GM23338 (cell line): Measurements from ENCODE around the gene CROCC2. TPM values are rescaled to one million over a fixed set of nuclear protein-coding genes. Genes with fewer than 3 reads are reported as not detected.

Experiments used
- ATAC-seq: fragments of 200-7000 bp; cut with Tn5 transposase; 3 replicates; pipeline ENCODE4 v1.9.1; 2020
- DNase-seq: peaks from one replicate; pipeline ENCODE4 v3.0.0-alpha.2; 2015; ENCODE audit warnings: low spot score
- H2AFZ ChIP-seq: fragments of 200-600 bp; sonication (generic); 2 replicates; pipeline ENCODE4 v1.8.0; 2016; ENCODE audit warnings: antibody characterized with exemption, mild to moderate bottlenecking, moderate library complexity
- H3F3A ChIP-seq: fragments of 200-600 bp; sonication (generic); replicated peaks from 2 replicates; pipeline ENCODE4 v1.8.0; 2017; ENCODE audit warnings: antibody characterized with exemption, mixed run types, low read depth
- H3K27ac ChIP-seq: fragments of 200-600 bp; sonication (generic); 2 replicates; pipeline ENCODE4 v1.6.1; 2016; ENCODE audit warnings: low read depth
- H3K27me3 ChIP-seq: fragments of 200-600 bp; sonication (generic); 2 replicates; pipeline ENCODE4 v1.8.0; 2016; ENCODE audit warnings: mild to moderate bottlenecking, mixed run types, moderate library complexity; ENCODE audit not compliant: insufficient read depth
- H3K36me3 ChIP-seq: fragments of 200-600 bp; sonication (generic); 2 replicates; pipeline ENCODE4 v1.8.0; 2016; ENCODE audit warnings: mild to moderate bottlenecking; ENCODE audit not compliant: insufficient read depth
- H3K4me1 ChIP-seq: fragments of 200-600 bp; sonication (generic); 2 replicates; pipeline ENCODE4 v1.8.0; 2016; ENCODE audit warnings: mild to moderate bottlenecking, moderate library complexity; ENCODE audit not compliant: insufficient read depth
- H3K4me2 ChIP-seq: fragments of 200-600 bp; sonication (generic); 2 replicates; pipeline ENCODE4 v1.7.1; 2017; ENCODE audit warnings: mixed run types
- H3K4me3 ChIP-seq: fragments of 200-600 bp; sonication (generic); 2 replicates; pipeline ENCODE4 v1.6.1; 2016; ENCODE audit warnings: mixed run types
- H3K79me2 ChIP-seq: fragments of 200-600 bp; sonication (generic); replicated peaks from 2 replicates; pipeline ENCODE4 v1.8.0; 2017; ENCODE audit warnings: mild to moderate bottlenecking; ENCODE audit not compliant: insufficient read depth
- H3K9me2 ChIP-seq: fragments of 200-600 bp; sonication (generic); 2 replicates; pipeline ENCODE4 v1.8.0; 2017; ENCODE audit not compliant: insufficient read depth
- H4K20me1 ChIP-seq: fragments of 200-600 bp; sonication (generic); replicated peaks from 2 replicates; pipeline ENCODE4 v1.8.0; 2017; ENCODE audit warnings: mild to moderate bottlenecking; ENCODE audit not compliant: insufficient read depth
- H3K27ac Mint-ChIP-seq: 2 replicates; pipeline ENCODE4 v1.8.0; 2020; ENCODE audit warnings: inconsistent platforms, mild to moderate bottlenecking, moderate library complexity, mixed read lengths
- H3K27me3 Mint-ChIP-seq: 3 replicates; pipeline ENCODE4 v1.8.0; 2022; ENCODE audit warnings: low read depth, mild to moderate bottlenecking, moderate library complexity, mixed read lengths, inconsistent platforms; ENCODE audit not compliant: insufficient read depth, poor library complexity
- H3K36me3 Mint-ChIP-seq: 3 replicates; pipeline ENCODE4 v1.8.0; 2021; ENCODE audit warnings: low read depth, mild to moderate bottlenecking, inconsistent platforms, moderate library complexity, mixed read lengths
- H3K4me1 Mint-ChIP-seq: 3 replicates; pipeline ENCODE4 v1.8.0; 2020; ENCODE audit warnings: mild to moderate bottlenecking, inconsistent platforms, mixed read lengths
- H3K4me3 Mint-ChIP-seq: 3 replicates; pipeline ENCODE4 v1.8.0; 2021; ENCODE audit warnings: moderate library complexity, mild to moderate bottlenecking, inconsistent platforms, mixed read lengths
- H3K9me3 Mint-ChIP-seq: 3 replicates; pipeline ENCODE4 v1.8.0; 2020; ENCODE audit warnings: moderate library complexity, mild to moderate bottlenecking, inconsistent platforms, mixed read lengths
- CREB1 ChIP-seq: fragments of 250-450 bp; sonication (Bioruptor Pico); IDR thresholded peaks from 2 replicates; pipeline ENCODE4 v1.5.0; 2020; ENCODE audit warnings: low read depth, mild to moderate bottlenecking, moderate library complexity
- CTCF ChIP-seq, 2 experiments: fragments of 200-600 bp in 1 of 2; sonication (generic) in 1 of 2; conservative IDR thresholded peaks; 2 replicates each; pipeline versions ENCODE4 v1.5.1 to v1.6.1; 2016 to 2017; ENCODE audit warnings: antibody characterized with exemption in 2 of 2, low read depth in 2 of 2, mild to moderate bottlenecking in 2 of 2, moderate library complexity in 1 of 2
- ETS1 ChIP-seq: IDR thresholded peaks from 2 replicates; pipeline ENCODE4 v1.6.1; 2016; ENCODE audit warnings: antibody characterized with exemption
- EZH2phosphoT487 ChIP-seq: fragments of 200-600 bp; sonication (generic); IDR thresholded peaks from one replicate; pipeline ENCODE4 v1.8.1; 2018; ENCODE audit warnings: antibody characterized with exemption; ENCODE audit not compliant: unreplicated experiment
- POLR2AphosphoS5 ChIP-seq: IDR thresholded peaks from 2 replicates; pipeline ENCODE4 v1.6.1; 2016; ENCODE audit warnings: antibody characterized with exemption, low read depth
- ZNF462 ChIP-seq: fragments of 250-450 bp; sonication (Bioruptor Pico); IDR thresholded peaks from 2 replicates; pipeline ENCODE4 v1.5.0; 2020; ENCODE audit warnings: mild to moderate bottlenecking, moderate library complexity
- polyA plus RNA-seq: library from polyadenylated mRNA; unstranded; fragments of >200 nt; fragmentation: Nextera tagmentation; extraction: Ambion mirVana; gene quantifications from 2 replicates; pipeline ENCODE4 v1.2.1, GENCODE V29; 2016
- total RNA-seq: library from RNA; depleted of rRNA; stranded (reverse); fragments of >200 nt; shearing (Covaris generic); gene quantifications from 2 replicates; pipeline ENCODE4 v1.2.3, GENCODE V29; 2014

CROCC2 gene
- total and polyA plus RNA-seq, 2 experiments from 2014 or later, result not detected

GRCh38 chr2:240873098-240873788, 32.9 kb upstream of the CROCC2 start (continued):
- no peak for TF ChIP-seq ZNF462 (CRISPR knock-in tag)
- TF ChIP-seq CTCF (conservative IDR thresholded peaks at IDR 0.05; ENCODE audit: low read depth in 2 of 2), result no peak
- TF ChIP-seq CREB1 (CRISPR knock-in tag), result no peak
- no peak for TF ChIP-seq POLR2AphosphoS5

- no peaks in the 10 kb centered on the region for H3F3A ChIP-seq
- H3K79me2 ChIP-seq, result no peaks in the 10 kb centered on the region
- no peak overlapping the region for H3K27ac ChIP-seq
- H3K4me3 ChIP-seq, result no peak overlapping the region
- H3K4me3 Mint-ChIP-seq, result no peak overlapping the region
- no peaks in the 10 kb centered on the region for H3K36me3 ChIP-seq
- TF ChIP-seq EZH2phosphoT487, result no peak
- no peak for TF ChIP-seq ETS1
- TF ChIP-seq CTCF (conservative IDR thresholded peaks at IDR 0.05; ENCODE audit: low read depth in 2 of 2), result peak; percentile 17 to 38; a peak in 3 of 4 replicates
- no peak for TF ChIP-seq POLR2AphosphoS5
- H3K27me3 ChIP-seq, result no peaks in the 10 kb centered on the region
- H3K4me2 ChIP-seq, result no peak overlapping the region
- peak; percentile 60 for ATAC-seq
- no peak overlapping the region for H2AFZ ChIP-seq
- 0 out of 3 replicates have a peak, but pooled peaks cover 2% of the 10 kb centered on the region for H3K4me1 Mint-ChIP-seq
- H3K4me1 ChIP-seq, result no peaks in the 10 kb centered on the region
- H3K9me3 Mint-ChIP-seq, result no peaks in the 10 kb centered on the region
- H3K27ac Mint-ChIP-seq, result peak overlapping the region; percentile 84
- no peaks in the 10 kb centered on the region for H3K9me2 ChIP-seq
- no peaks in the 10 kb centered on the region for H3K36me3 Mint-ChIP-seq
- peaks cover 4% of the 10 kb centered on the region for H3K27me3 Mint-ChIP-seq
- H4K20me1 ChIP-seq, result no peaks in the 10 kb centered on the region
- peak; percentile 50 for DNase-seq
These were observed 32.1 kb upstream of the CROCC2 start for GRCh38 chr2:240873805-240874714.
